Measurements from ENCODE around the gene METTL9.
"Not testable (repeated sequence)": the region's sequence is repeated elsewhere in the genome, so short reads cannot be mapped to it uniquely, and the experiment has no call there.

The METTL9 gene

GRCh38 chr16:21574372-21574771 lies 25.0 kb upstream of the METTL9 start:
- DNase-seq (ENCODE audit: low read depth): no peak

- DNase-seq (ENCODE audit: low read depth): not testable (repeated sequence)
Observed at GRCh38 chr16:21576323-21576722, 23.1 kb upstream of the METTL9 start.

- not testable (repeated sequence) for DNase-seq (ENCODE audit: low read depth)
Observed at GRCh38 chr16:21577487-21577886, 21.9 kb upstream of the METTL9 start.

- DNase-seq (ENCODE audit: low read depth): not testable (repeated sequence)
Observed at GRCh38 chr16:21578311-21578710, 21.1 kb upstream of the METTL9 start.

GRCh38 chr16:21580131-21580530 lies 19.2 kb upstream of the METTL9 start:
- not testable (repeated sequence) for DNase-seq (ENCODE audit: low read depth)

- DNase-seq (ENCODE audit: low read depth): no peak
Observed at GRCh38 chr16:21580807-21581206, 18.6 kb upstream of the METTL9 start.

GRCh38 chr16:21584817-21585216 lies 14.6 kb upstream of the METTL9 start:
- no peak for DNase-seq (ENCODE audit: low read depth)

GRCh38 chr16:21588593-21588992 lies 10.8 kb upstream of the METTL9 start:
- DNase-seq (ENCODE audit: low read depth): not testable (repeated sequence)

- DNase-seq (ENCODE audit: low read depth): no peak
Observed at GRCh38 chr16:21589551-21589950, 9.8 kb upstream of the METTL9 start.

GRCh38 chr16:21590287-21590686 lies 9.1 kb upstream of the METTL9 start:
- no peak for DNase-seq (ENCODE audit: low read depth)

- no peak for DNase-seq (ENCODE audit: low read depth)
Observed at GRCh38 chr16:21590796-21591195, 8.6 kb upstream of the METTL9 start.

- no peak for DNase-seq (ENCODE audit: low read depth)
Observed at GRCh38 chr16:21592191-21592590, 7.2 kb upstream of the METTL9 start.

GRCh38 chr16:21593530-21594289 lies 5.7 kb upstream of the METTL9 start:
- no peak for DNase-seq (ENCODE audit: low read depth)

- DNase-seq (ENCODE audit: low read depth): no peak
Observed at GRCh38 chr16:21597561-21598030, 1.8 kb upstream of the METTL9 start.

GRCh38 chr16:21598206-21598605 lies 1.2 kb upstream of the METTL9 start:
- DNase-seq (ENCODE audit: low read depth): no peak

GRCh38 chr16:21598701-21599121 lies 666 bp upstream of the METTL9 start:
- DNase-seq (ENCODE audit: low read depth): no peak

GRCh38 chr16:21600031-21600773 lies 825 bp downstream of the METTL9 start:
- DNase-seq (ENCODE audit: low read depth): peak; percentile 4

GRCh38 chr16:21602785-21603184 lies 3.4 kb downstream of the METTL9 start:
- DNase-seq (ENCODE audit: low read depth): no peak

GRCh38 chr16:21603928-21604327 lies 4.6 kb downstream of the METTL9 start:
- DNase-seq (ENCODE audit: low read depth): no peak

- DNase-seq (ENCODE audit: low read depth): not testable (repeated sequence)
Observed at GRCh38 chr16:21605848-21606247, 6.5 kb downstream of the METTL9 start.

GRCh38 chr16:21608639-21609328 lies 9.4 kb downstream of the METTL9 start:
- DNase-seq (ENCODE audit: low read depth): no peak

GRCh38 chr16:21610006-21610544 lies 10.7 kb downstream of the METTL9 start:
- DNase-seq (ENCODE audit: low read depth): no peak
